Measurements from ENCODE around the gene ZKSCAN3.
"Not testable (repeated sequence)": the region's sequence is repeated elsewhere in the genome, so short reads cannot be mapped to it uniquely, and the experiment has no call there.

DNA sequence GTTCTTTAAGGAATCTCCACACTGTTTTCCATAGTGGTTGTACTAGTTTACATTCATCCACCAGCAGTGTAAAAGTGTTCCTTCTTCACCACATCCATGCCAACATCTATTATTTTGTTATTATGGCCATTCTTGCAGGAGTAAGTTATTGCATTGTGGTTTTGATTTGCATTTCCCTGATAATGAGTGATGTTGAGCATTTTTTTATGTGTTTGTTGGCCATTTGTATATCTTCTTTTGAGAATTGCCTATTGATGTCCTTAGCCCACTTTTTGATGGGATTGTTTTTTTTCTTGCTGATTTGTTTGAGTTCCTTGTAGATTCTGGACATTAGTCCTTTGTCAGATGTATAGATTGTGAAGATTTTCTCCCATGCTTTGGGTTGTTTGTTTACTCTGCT is 43.4 kb upstream of the ZKSCAN3 start:
- TF ChIP-seq CTCF (IDR thresholded peaks at IDR 0.05); EZH2 (IDR thresholded peaks at IDR 0.05; ENCODE audit: borderline replicate concordance, insufficient read depth, low read depth, low read length, poor library complexity, severe bottlenecking): not testable (repeated sequence)

Data from B cell (primary cell).